K562 (cell line): Measurements from ENCODE around the gene ABCB6. TPM values are rescaled to one million over a fixed set of nuclear protein-coding genes. Genes with fewer than 3 reads are reported as not detected.

Experiments
- CHD1 ChIP-seq: fragments of 200-600 bp; sonication (generic); IDR thresholded peaks from one replicate; pipeline ENCODE4 v1.6.1; 2012; ENCODE audit warnings: mild to moderate bottlenecking, moderate library complexity, low read length, inconsistent platforms
- KDM4B ChIP-seq, 2 experiments: fragments of 450-650 bp in 1 of 2; sonication (generic) in 1 of 2; IDR thresholded peaks; 2 replicates each; pipeline ENCODE4 v1.6.1; 2016 to 2017; ENCODE audit warnings: borderline replicate concordance in 2 of 2, antibody characterized with exemption in 1 of 2, low read depth in 1 of 2, mild to moderate bottlenecking in 1 of 2
- KHSRP ChIP-seq: fragments of 450-650 bp; IDR thresholded peaks from 2 replicates; pipeline ENCODE4 v1.6.1; 2017
- MAX ChIP-seq: sonication (generic); formaldehyde crosslinking; IDR thresholded peaks from 2 replicates; pipeline ENCODE4 v1.9.0; 2022; ENCODE audit warnings: mild to moderate bottlenecking, missing genetic modification reagents
- MIER1 ChIP-seq: fragments of 450-650 bp; IDR thresholded peaks from 2 replicates; pipeline ENCODE4 v1.6.1; 2016; ENCODE audit warnings: antibody characterized with exemption, mild to moderate bottlenecking, low read depth
- PHTF2 ChIP-seq: fragments of 250-450 bp; sonication (Bioruptor Pico); IDR thresholded peaks from 2 replicates; pipeline ENCODE4 v1.5.0; 2021; ENCODE audit warnings: mild to moderate bottlenecking
- POLR2G ChIP-seq: fragments of 200-400 bp; formaldehyde crosslinking; IDR thresholded peaks from 2 replicates; pipeline ENCODE4 v1.6.1; 2017; ENCODE audit warnings: low read depth, mild to moderate bottlenecking, antibody characterized with exemption, low read length, moderate library complexity
- POLR3A ChIP-seq: IDR thresholded peaks from 2 replicates; pipeline ENCODE4 v1.6.1; 2011; ENCODE audit warnings: borderline replicate concordance, mild to moderate bottlenecking, moderate library complexity; ENCODE audit not compliant: insufficient read length, insufficient read depth; ENCODE audit errors: extremely low read depth
- TFE3 ChIP-seq: fragments of 450-650 bp; formaldehyde crosslinking; IDR thresholded peaks from 2 replicates; pipeline ENCODE4 v1.4.0; 2020; ENCODE audit warnings: mild to moderate bottlenecking, mixed read lengths
- THAP12 ChIP-seq: fragments of 250-450 bp; sonication (Bioruptor Pico); IDR thresholded peaks from 2 replicates; pipeline ENCODE4 v1.9.0; 2021; ENCODE audit warnings: mild to moderate bottlenecking, inconsistent platforms
- ZKSCAN3 ChIP-seq: fragments of 250-450 bp; sonication (Bioruptor Pico); IDR thresholded peaks from 2 replicates; pipeline ENCODE4 v1.4.0; 2020
- ZNF24 ChIP-seq: fragments of 450-650 bp; IDR thresholded peaks from 2 replicates; pipeline ENCODE4 v1.6.1; 2016
- polyA plus RNA-seq, 8 experiments: library from polyadenylated mRNA; depleted of rRNA in 4 of 8; stranded (reverse) in 5 of 8; unstranded in 3 of 8; fragments of >200 nt; fragmentation: Nextera tagmentation in 2 of 8; fragmentation: Illumina TruSeq in 1 of 8; extraction: Ambion mirVana in 2 of 8; extraction: Trizol in 1 of 8; gene quantifications; 2 replicates each; pipeline versions ENCODE4 v1.2.1 to v1.2.3, GENCODE V29; 2011 to 2014; ENCODE audit warnings: inconsistent platforms in 1 of 8, missing spikeins in 1 of 8
- total RNA-seq, 7 experiments: library from RNA; depleted of rRNA in 6 of 7; stranded (reverse); fragments of >200 nt in 6 of 7; fragmentation: Illumina TruSeq in 2 of 7; extraction: Trizol in 2 of 7; gene quantifications; 2 replicates each; pipeline versions ENCODE4 v1.2.1 to v1.2.3, GENCODE V29; 2011 to 2021; ENCODE audit warnings: low replicate concordance in 1 of 7

The ABCB6 gene
- total and polyA plus RNA-seq, 9 of the 15 experiments (the other 6 are each of a cell fraction or from before 2014, with no cell fraction given) = 3.7 to 29.8 (median 16.8) TPM

GRCh38 chr2:219218732-219219701 lies at the start of gene ABCB6 (continued):
- TF ChIP-seq TFE3 (CRISPR knock-in tag) (peak; percentile 95), THAP12 (peak; percentile 64; the same call in 1 of the 2 replicates), CHD1 (no peak), ZKSCAN3 (CRISPR knock-in tag) (no peak), MIER1 (no peak), KDM4B (IDR thresholded peaks at IDR 0.05; ENCODE audit: borderline replicate concordance in 2 of 2, low read depth in 1 of 2) (0 out of 4 replicates have a peak, but pooled peaks of 1 of the 2 experiments have one; percentile 24), POLR3A (no peak), MAX (CRISPR knock-in tag) (peak; percentile 95), POLR2G (peak; percentile 89), ZNF24 (no peak), PHTF2 (CRISPR knock-in tag) (no peak), KHSRP (no peak)
